OCI-LY7 (cell line): ENCODE measurements around the gene BLNK.

Source experiments
- EZH2phosphoT487 ChIP-seq: fragments of 200-600 bp; sonication (generic); IDR thresholded peaks from 2 replicates; pipeline ENCODE4 v1.6.1; 2018; ENCODE audit warnings: low read depth, borderline replicate concordance, mild to moderate bottlenecking, mixed run types, antibody characterized with exemption, low read length, moderate library complexity, mixed read lengths
- TF ChIP-seq, protein P1 (sequence below): fragments of 200-600 bp; sonication (generic); conservative IDR thresholded peaks from 2 replicates; pipeline ENCODE4 v1.5.1; 2014; ENCODE audit warnings: mild to moderate bottlenecking, antibody characterized with exemption, low read length, moderate library complexity, mixed read lengths

- TF ChIP-seq, protein P1, sequence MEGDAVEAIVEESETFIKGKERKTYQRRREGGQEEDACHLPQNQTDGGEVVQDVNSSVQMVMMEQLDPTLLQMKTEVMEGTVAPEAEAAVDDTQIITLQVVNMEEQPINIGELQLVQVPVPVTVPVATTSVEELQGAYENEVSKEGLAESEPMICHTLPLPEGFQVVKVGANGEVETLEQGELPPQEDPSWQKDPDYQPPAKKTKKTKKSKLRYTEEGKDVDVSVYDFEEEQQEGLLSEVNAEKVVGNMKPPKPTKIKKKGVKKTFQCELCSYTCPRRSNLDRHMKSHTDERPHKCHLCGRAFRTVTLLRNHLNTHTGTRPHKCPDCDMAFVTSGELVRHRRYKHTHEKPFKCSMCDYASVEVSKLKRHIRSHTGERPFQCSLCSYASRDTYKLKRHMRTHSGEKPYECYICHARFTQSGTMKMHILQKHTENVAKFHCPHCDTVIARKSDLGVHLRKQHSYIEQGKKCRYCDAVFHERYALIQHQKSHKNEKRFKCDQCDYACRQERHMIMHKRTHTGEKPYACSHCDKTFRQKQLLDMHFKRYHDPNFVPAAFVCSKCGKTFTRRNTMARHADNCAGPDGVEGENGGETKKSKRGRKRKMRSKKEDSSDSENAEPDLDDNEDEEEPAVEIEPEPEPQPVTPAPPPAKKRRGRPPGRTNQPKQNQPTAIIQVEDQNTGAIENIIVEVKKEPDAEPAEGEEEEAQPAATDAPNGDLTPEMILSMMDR: no peak
- TF ChIP-seq EZH2phosphoT487: no peak
Observed at GRCh38 chr10:96170230-96170629, 101.1 kb downstream of the BLNK start.
